Measurements from ENCODE around the gene CACNB2. TPM values are rescaled to one million over a fixed set of nuclear protein-coding genes. Genes with fewer than 3 reads are reported as not detected.
"Not testable (repeated sequence)": the region's sequence is repeated elsewhere in the genome, so short reads cannot be mapped to it uniquely, and the experiment has no call there.

Gene CACNB2
- total RNA-seq, 1 experiment from 2014 or later: 0.07 TPM

- H3K9ac ChIP-seq (ENCODE audit: low read length): no peak overlapping the region
- H3K9me2 ChIP-seq (replicated peaks; ENCODE audit: low read length): no peaks in the 10 kb centered on the region
- no peak for ATAC-seq
- peak overlapping the region; percentile 37 for H3K27ac ChIP-seq (ENCODE audit: low read length)
- H3F3A ChIP-seq (ENCODE audit: low read length, unreplicated experiment): no peaks in the 10 kb centered on the region
- no TSS peak for BruUV-seq (replicated peaks)
- intact Hi-C loops (cut with micrococcal nuclease): no loop called here
- TF ChIP-seq EZH2phosphoT487 (IDR thresholded peaks at IDR 0.05; ENCODE audit: borderline replicate concordance, low read length): no peak
- TF ChIP-seq EZH2 (IDR thresholded peaks at IDR 0.05; ENCODE audit: low read length, unreplicated experiment): no peak
- no peak for TF ChIP-seq CTCF (conservative IDR thresholded peaks at IDR 0.05; ENCODE audit: low read depth, low read length)
- H2AFZ ChIP-seq (ENCODE audit: low read length): no peak overlapping the region
- peaks cover 12% of the 10 kb centered on the region for H3K4me1 ChIP-seq (ENCODE audit: insufficient read depth, low read length)
- DNase-seq: peak; percentile 26
- ChIA-PET POLR2A (ENCODE audit: unreplicated experiment) (no interaction called here), CTCF (no interaction called here)
- no peaks in the 10 kb centered on the region for H3K9me3 ChIP-seq (ENCODE audit: low read length)
- H3K4me3 ChIP-seq (ENCODE audit: low read length): no peak overlapping the region
- H3K36me3 ChIP-seq (ENCODE audit: low read depth, low read length): no peaks in the 10 kb centered on the region
- H3K27me3 ChIP-seq (ENCODE audit: low read length): no peaks in the 10 kb centered on the region
- peak overlapping the region; percentile 65 for H3K4me2 ChIP-seq (ENCODE audit: low read length)
- no peaks in the 10 kb centered on the region for H3K79me2 ChIP-seq (ENCODE audit: low read length)
- no peaks in the 10 kb centered on the region for H4K20me1 ChIP-seq (ENCODE audit: low read length)
These were observed 38.7 kb downstream of the CACNB2 start for GRCh38 chr10:18178854-18179483.

DNA sequence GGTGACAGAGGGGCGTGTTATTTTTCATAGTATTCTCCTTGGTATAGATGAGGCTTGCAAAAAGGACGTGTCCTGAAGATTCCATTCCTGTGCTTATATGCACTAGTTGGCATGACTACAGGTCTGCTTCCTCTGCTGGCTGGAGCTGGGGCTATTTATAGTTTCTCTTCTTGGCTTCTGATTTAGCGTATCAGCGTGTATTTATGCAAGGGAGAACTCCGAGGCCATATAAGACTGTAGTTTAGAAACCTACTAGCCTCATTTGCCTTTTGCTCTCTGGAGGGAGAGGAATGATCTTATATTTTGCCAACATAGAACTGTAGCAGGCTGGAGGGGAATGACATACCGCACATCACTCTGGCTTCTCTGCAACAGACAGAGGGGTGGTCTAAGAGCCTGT is 39.7 kb downstream of the CACNB2 start:
- Histone ChIP-seq H3K27me3 (ENCODE audit: low read length) (no peaks in the 10 kb centered on the region), H3K9me2 (replicated peaks; ENCODE audit: low read length) (no peaks in the 10 kb centered on the region), H2AFZ (ENCODE audit: low read length) (no peak overlapping the region), H3F3A (ENCODE audit: low read length, unreplicated experiment) (no peaks in the 10 kb centered on the region), H4K20me1 (ENCODE audit: low read length) (no peaks in the 10 kb centered on the region), H3K4me3 (ENCODE audit: low read length) (no peak overlapping the region), H3K79me2 (ENCODE audit: low read length) (no peaks in the 10 kb centered on the region), H3K4me2 (ENCODE audit: low read length) (peak overlapping the region; percentile 65), H3K27ac (ENCODE audit: low read length) (no peak overlapping the region), H3K36me3 (ENCODE audit: low read depth, low read length) (no peaks in the 10 kb centered on the region), H3K9me3 (ENCODE audit: low read length) (no peaks in the 10 kb centered on the region), H3K4me1 (ENCODE audit: insufficient read depth, low read length) (peaks cover 14% of the 10 kb centered on the region), H3K9ac (ENCODE audit: low read length) (no peak overlapping the region)
- BruUV-seq (replicated peaks): no TSS peak
- ChIA-PET CTCF (no interaction called here), POLR2A (ENCODE audit: unreplicated experiment) (no interaction called here)
- TF ChIP-seq CTCF (conservative IDR thresholded peaks at IDR 0.05; ENCODE audit: low read depth, low read length): no peak
- TF ChIP-seq EZH2 (IDR thresholded peaks at IDR 0.05; ENCODE audit: low read length, unreplicated experiment): no peak
- TF ChIP-seq EZH2phosphoT487 (IDR thresholded peaks at IDR 0.05; ENCODE audit: borderline replicate concordance, low read length): no peak
- peak; percentile 8 for DNase-seq
- no peak for ATAC-seq
- intact Hi-C loops (cut with micrococcal nuclease): no loop called here

DNA sequence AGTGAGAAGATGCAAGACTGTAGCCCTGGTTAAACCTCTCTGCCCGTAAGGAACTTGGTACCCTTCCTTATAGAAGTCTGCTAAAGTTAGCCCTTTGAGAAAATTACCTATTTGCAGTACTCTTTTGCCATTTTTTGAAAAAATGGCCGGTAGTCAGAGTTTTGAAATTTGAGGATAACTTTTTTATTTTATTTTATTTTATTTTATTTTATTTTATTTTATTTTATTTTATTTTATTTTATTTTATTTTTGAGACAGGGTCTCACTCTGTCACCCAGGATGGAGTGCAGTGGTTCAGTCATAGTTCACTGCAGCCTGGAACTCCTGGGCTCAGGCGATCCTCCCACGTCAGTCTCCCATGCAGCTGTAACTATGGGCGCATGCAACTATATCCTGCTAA is 41.2 kb downstream of the CACNB2 start:
- H3K9ac ChIP-seq (ENCODE audit: low read length); H3K9me2 ChIP-seq (replicated peaks; ENCODE audit: low read length); H3K9me3 ChIP-seq (ENCODE audit: low read length); H2AFZ ChIP-seq (ENCODE audit: low read length); H3K27me3 ChIP-seq (ENCODE audit: low read length); H4K20me1 ChIP-seq (ENCODE audit: low read length); H3K36me3 ChIP-seq (ENCODE audit: low read depth, low read length); POLR2A ChIA-PET (ENCODE audit: unreplicated experiment); H3K27ac ChIP-seq (ENCODE audit: low read length); CTCF ChIA-PET; BruUV-seq (replicated peaks); H3K79me2 ChIP-seq (ENCODE audit: low read length); DNase-seq; intact Hi-C loops (cut with micrococcal nuclease); H3K4me2 ChIP-seq (ENCODE audit: low read length); ATAC-seq; H3K4me3 ChIP-seq (ENCODE audit: low read length); H3F3A ChIP-seq (ENCODE audit: low read length, unreplicated experiment): not testable (repeated sequence)
- H3K4me1 ChIP-seq (ENCODE audit: insufficient read depth, low read length): peaks cover 20% of the 10 kb centered on the region
